OCI-LY7 (cell line): ENCODE measurements around the gene S100B.

Experiments
- CTCF ChIP-seq: fragments of 200-600 bp; sonication (generic); conservative IDR thresholded peaks from 2 replicates; pipeline ENCODE4 v1.5.1; 2014; ENCODE audit warnings: mild to moderate bottlenecking, antibody characterized with exemption, low read length, moderate library complexity, mixed read lengths
- EZH2phosphoT487 ChIP-seq: fragments of 200-600 bp; sonication (generic); IDR thresholded peaks from 2 replicates; pipeline ENCODE4 v1.6.1; 2018; ENCODE audit warnings: low read depth, borderline replicate concordance, mild to moderate bottlenecking, mixed run types, antibody characterized with exemption, low read length, moderate library complexity, mixed read lengths

GRCh38 chr21:46626975-46627501 lies 22.2 kb upstream of the S100B start:
- TF ChIP-seq CTCF (no peak), EZH2phosphoT487 (no peak)
